Right kidney (tissue), 1 donor: ENCODE data around the gene GPC6.
A peak's percentile ranks its signal among the peaks of the same experiment; 100 is the strongest.

ENCODE experiments used
- DNase-seq: peaks from one replicate; pipeline ENCODE4 v3.0.0-alpha.2; 2016

Gene GPC6

DNA sequence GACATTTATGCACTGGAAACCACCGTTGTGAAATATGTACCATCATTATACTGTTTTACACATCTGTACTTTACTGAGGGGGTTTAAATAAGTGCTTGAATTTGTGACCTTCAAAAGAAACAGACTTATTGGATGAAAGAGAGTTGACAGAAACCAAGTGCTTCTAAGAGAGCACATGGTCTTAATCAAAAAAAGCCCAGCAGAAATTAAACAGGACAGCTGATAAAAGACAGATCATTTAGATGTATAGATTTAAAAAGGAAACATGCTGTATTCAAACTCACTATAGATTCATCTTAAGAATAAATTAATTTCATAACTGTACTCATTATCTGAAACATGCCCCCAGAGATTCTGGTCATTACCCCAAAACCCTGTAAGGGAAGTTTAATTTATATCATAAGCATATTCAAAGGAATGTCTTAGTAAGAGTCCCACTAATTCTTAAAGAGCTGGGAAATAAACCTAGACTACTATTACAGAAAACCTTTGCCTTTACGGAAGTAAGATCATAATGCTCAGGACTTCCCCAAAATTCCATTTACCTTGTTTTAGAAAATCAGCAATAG is 831.1 kb downstream of the GPC6 start:
- no peak for DNase-seq

DNA sequence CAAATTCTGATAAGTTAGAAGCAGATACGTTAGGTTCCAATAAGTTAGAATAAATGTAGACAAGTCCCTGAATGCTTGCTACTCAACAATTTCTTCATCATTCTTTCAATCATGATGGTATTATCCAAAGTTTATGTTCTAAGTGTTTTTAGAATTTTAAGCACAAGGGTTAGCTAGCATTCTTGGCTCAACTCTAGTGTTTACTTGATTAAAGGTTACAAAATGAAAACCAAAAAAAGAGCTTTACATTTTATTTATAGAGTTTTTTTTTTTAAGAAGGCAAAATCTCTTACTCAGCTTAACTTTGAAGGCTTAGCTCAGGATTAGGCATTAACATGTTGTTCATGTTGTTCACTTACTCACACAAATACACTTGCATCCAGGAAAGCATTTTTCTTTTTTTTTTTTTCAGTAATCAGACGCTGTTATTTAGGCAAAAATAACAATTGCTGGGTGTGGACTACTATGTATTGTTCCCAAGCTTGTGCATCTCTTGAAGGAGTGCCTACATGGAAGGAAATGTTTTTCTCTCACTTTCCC is 832.3 kb downstream of the GPC6 start:
- no peak for DNase-seq

DNA sequence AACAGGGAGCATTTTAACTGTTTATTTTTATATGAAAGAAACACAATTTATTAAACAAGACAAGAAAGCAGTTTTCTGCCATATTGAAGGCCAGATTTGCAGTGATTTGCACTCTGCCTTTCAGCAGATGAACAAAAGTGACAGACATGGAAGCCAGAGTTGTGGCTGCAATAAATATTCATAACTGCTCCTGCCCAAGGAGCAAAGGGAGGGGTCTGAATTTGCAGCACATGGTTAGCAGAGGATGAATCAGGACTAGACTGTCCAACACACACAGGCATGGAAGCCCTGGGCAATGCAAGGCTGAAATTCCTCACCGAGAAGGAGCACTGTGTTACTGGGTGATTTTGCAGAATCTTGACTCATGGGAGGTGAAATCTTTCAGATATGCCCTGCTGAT is 834.7 kb downstream of the GPC6 start:
- DNase-seq, result no peak

DNA sequence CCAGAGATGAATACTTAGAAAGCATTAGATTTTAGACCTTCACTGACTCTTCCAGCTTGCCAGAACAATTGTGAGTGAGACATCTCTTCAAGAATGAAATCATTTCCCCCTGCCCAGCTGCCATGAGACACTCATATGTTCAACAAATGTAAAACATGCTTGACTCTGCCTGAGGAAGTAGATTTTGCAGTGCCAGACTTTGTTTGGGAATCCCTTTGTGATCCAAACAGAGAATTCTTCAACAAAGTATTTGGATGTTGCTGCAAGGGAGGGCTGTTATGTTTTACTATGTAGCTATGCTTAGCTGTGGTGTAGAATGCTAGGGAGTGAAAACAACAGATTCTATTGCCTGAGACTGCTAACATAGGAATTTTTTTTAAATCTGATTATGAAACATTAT is 836.5 kb downstream of the GPC6 start:
- DNase-seq, result no peak

DNA sequence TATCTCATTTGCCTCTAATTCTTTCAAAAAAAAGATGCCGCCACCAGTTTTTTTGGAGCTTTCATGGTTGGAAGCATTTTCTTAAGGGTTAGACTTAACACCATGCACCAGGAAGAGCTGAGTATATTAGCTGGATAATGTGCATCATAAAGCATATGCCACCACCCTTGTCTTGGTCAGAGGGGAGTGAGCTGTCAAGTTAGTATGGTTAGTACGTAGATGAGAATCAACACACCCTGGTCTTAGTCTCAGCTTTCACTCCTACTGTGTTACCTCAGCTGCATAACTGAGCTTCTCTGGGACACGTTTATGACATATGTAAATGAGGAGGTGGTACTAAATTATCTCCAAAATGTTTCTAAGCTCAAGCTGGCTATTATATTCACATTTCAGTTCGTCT is 837.2 kb downstream of the GPC6 start:
- DNase-seq, result no peak

DNA sequence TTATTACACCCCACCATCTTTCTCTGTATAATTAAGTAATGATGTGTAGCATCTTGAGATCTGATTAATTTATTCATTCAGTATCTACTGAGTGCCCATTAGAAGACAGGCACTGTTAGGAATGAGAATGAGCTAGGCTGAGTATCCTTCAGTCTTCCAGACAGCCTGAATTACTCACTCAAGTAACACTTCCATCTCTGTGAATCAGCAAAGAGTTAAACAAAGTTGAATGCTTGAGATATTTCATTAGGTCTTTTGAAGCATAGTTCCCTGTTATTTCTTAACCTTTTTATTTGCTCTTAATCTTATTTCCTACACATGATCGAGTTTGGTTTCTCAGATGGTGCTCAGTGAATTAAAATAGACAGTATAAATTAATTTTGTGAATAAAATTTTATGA is 839.1 kb downstream of the GPC6 start:
- DNase-seq, result no peak

DNA sequence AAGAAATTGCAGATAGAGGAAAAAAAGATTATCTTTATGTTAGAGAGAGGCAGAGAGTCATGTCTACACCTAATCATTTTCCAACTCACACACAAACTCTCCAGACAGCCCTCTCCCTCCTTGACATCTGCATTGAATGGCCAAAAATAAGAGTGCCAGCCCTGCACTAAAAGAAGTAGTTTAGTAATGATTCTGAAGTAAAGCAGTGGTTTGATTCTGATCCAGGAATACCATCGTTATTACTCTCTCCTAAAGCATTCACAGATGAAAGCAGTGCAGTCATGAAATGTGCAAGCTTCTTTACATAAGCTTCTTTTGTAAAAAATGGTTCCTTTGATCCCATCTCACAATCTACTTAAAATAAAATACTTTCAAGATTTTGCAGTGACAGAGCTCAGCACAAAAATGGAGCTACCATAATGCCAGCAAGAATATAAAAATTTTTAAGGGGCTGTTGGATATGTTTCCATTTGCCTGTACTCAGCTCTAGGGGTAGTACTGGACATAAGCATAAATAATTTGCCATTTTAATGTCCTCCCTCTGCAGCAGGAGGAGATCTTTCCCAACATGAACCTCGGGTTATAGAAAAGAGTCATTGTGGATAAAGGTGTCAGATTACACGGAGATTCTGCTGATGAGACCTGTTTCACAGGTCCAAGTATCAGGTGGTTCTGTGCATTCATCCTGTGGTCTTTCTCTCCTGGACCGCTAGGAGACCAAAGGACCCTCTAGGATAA is 846.6 kb downstream of the GPC6 start:
- no peak for DNase-seq

DNA sequence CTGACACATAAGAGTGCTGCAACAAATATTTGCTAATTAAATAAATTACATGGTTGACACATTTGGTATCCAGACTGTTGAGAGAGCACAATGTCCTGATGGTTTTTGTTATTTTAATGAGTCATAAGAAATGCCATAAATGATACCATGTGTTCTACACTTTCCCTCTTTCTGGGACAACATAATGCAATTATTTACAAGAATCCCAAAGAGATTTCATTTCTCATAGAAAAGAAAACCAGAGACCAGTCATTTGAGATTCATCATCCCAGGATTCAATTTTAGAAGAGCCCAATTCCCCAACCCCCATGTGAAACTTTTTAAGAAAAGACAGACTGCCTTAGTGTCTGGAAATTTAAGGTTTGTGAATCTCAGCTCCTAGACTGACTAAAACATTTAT is 853.3 kb downstream of the GPC6 start:
- DNase-seq, result no peak

DNA sequence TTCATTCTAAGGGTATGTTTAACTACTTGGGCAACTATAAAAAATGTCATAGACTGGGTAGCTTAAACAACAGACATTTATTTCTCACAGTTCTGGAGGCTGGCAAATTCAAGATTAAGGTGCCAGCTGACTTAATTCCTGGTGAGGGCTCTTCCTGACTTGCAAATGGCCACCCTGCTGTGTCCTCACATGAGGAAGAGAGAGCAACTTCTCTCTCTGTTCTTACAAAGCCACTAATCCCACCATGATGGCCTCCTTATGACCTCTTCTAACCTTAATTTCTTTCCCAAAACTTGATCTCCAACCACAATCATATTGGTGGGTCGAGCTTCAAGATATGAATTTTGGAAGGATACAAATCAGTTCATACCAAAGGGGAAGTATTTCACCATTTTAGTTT is 853.9 kb downstream of the GPC6 start:
- DNase-seq, result no peak

DNA sequence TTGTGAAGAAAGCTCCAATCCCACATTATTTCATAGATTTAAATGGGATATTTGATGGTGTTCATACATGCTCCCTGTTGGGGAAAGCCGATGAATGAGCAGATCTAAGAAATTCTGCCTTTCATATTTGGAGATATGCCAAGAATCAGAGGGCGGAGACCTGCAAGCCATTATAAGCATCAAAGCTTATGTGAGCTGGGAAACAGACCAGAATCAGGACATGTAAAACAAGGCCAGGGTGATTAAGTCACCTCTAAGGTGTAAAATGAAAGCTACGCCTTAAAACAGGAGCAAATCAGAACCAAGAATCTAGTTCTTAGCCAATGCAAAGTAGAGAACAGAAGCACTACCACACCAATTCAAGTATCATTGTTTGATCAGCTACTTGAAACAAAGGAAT is 860.5 kb downstream of the GPC6 start:
- no peak for DNase-seq

DNA sequence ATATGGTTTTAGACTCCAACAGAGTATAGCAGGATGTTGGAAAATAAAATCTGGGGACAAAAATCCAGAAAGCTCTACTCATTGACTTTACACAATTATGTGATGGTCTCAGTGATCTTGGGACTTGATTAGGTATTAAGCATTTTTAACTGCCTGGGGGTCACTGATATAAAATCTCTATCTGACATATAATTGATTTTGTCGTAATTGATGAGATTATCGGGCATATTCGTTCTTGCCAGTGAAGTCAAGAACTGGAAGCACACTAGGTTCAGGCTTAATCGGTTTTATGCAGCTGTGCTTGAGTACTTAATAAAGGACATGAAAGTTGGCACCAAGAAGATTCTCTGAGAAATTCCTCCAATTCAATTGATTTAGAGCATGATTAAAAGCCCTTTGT is 862.1 kb downstream of the GPC6 start:
- no peak for DNase-seq

DNA sequence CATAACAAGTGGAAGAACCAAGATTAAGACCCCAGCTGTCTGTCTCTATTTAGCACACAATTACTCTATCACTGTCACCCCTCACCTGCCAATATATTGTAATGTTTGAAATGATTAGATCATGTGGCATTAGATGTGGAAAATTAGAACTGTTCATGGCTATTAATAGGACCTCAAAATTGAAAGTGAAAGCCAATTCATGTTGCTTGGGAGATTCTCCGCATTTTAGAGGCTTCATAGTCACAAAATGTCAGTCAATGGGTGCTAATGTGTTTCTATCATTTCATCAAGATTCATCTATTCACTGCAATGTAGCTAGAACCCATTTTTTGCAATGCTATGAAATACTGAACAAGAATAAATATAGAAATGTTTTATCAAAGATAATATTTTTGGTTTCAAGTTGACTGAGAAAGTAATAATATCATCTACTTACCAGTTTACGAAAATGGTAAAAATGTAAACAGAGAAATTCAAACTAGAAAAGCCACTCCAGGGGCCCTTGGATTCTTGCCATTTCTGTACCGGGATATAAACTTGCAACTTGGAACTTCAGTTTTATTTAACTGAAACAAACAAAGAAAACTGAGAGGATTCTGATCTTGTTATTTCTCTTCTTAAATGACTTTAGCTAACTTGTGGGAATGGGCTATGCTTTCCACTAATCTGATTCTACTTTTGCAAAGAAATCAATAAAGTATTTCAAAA is 864.3 kb downstream of the GPC6 start:
- DNase-seq, result no peak

DNA sequence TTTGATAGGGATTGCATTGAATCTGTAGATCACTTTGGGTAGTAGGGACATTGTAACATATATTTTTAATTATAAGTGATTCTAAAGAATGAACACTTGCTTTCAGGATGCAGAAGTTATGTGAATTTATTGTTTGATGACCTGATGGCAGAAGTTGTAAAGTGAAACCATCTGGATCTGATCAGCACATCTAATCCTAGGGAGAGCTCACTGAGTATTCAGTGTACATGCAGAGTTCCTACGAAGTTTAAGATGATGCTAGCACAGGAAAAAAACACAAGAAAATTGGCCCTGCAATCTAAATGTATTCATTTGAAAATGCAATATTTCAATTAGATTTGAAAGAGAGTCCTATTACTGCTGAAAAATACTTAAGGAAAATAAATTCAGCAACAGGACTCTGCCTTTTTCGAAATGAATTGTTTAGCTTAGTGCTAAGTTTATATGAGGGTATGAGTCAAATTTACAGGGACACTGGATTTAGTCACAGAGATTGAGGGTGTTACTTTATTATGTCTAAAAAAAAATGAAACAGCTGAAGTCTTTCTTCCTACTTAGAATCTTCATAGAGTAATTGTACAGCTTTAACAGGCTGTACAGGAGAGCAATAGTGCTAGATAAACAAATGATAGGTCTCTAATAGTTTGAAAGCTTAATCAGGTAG is 867.2 kb downstream of the GPC6 start:
- DNase-seq, result no peak

DNA sequence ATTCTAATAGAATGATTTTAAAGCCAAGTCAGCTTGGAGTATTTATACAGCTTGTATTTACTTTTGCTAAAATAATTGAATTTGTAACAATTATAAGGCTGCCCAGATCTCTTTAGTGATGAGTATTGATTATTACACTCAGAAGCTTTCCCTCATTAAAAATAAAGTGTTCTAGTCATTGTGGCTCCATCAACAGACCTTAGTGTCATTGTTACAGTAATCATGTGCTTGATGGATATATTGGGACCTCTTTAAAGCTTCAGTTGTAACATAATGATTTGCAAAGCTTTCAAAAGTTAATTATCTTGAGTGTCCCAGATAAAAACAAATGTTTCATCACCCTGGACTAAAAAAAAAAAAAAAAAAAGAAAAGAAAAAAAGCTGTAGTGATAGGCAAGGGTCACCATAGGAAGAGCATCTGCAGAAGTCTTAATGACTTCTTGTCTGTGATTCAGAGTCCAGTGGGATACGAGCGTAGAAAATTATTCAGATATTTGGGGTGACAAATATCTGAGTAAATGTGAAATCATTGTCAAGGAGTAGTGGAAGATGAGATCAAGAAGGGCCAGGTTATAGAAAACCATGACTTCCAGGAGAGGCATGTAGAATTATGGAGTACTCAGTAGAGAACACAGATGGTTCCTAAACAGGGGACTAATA is 883.2 kb downstream of the GPC6 start:
- DNase-seq, result no peak

DNA sequence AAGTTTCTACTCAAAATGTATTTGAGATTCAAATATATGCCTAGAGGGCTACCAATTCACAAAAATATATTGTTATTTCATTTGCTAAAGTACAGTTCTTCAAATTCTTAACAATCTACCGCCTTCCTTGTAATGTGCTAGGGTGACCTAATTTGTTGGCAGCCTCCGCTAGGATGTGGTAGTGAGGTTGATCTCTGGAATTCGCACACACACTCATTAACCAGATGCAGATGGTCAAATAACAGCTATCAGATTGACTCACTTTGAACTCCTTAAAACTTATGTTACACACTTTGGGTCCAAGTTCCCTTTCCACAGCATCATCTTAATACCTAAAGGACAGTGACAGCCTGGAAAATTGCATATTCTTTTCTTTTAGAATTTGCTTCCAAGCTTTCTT is 885.6 kb downstream of the GPC6 start:
- no peak for DNase-seq

DNA sequence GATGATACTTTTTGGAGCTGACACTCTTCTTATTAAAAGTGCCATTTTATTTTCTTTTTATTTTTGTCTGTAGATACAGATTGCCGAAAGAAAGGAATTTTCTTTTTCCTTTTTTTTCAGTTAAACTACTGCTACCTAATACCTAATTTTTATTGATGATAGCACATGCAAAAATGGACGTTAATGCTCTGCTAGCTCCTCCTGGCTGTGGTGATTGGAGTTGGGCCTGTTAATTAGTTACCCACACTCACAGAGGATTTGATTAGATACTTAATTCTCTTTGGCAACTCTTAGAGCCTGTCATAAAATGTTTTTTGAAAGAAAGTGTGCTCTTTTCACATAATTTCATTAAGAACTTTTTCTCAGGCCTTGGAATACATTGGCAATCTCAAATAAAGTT is 886.1 kb downstream of the GPC6 start:
- DNase-seq, result no peak

DNA sequence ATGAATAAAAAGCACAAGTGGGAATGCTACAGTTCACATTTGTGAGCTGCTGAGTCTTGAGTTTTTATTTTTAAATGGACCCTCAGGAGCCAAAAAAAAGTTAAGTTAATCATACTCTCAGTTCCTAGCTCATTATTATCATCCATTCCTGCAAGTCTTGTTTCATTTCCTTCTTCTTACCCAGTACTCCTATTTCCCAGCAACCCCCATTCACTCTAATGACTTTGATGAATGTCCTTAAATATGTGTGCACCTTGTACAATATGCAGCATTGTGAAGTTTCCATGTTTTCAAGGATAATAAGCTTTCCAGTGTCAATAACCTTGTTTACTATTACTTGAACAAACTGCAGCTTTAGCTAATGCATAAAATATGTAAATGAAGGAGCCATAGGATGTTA is 886.6 kb downstream of the GPC6 start:
- no peak for DNase-seq

DNA sequence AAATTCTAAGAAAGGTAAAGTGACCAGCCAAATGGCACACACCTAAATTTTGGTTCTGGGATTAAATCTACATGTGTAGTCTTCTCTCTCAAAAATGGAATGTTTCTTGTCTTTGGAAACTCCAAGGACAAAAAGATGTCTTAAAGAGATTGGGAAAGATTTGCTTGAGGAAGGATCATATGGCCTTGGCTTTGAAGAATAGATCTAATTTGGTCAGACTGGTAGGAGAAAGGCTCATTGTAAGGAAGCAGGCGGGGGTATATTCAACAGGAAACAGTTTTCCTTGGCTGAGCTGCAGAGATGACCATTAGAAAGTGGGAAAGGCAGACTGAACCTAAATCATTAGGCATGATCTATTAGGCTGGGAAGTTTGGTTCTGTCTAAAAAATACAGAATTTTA is 887.6 kb downstream of the GPC6 start:
- DNase-seq, result no peak

DNA sequence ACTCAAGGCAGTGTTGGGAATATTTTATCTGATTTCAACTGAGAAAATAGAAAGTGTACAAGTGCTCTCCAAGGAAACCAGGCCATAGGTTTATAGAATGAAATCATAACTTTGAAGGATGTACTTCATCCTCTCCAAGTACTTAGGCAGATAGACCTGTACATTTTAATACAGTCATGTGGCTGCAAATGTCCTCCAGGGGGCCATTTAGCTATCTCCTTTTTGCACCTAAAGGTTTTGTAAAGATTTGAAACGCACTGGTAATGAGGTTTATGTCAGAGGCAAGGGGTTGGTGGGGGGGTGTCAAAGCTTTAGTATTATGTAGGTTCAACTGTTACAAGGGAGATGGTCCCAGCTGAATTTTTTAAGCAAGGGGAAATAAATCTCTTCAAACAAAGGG is 888.4 kb downstream of the GPC6 start:
- DNase-seq, result no peak

DNA sequence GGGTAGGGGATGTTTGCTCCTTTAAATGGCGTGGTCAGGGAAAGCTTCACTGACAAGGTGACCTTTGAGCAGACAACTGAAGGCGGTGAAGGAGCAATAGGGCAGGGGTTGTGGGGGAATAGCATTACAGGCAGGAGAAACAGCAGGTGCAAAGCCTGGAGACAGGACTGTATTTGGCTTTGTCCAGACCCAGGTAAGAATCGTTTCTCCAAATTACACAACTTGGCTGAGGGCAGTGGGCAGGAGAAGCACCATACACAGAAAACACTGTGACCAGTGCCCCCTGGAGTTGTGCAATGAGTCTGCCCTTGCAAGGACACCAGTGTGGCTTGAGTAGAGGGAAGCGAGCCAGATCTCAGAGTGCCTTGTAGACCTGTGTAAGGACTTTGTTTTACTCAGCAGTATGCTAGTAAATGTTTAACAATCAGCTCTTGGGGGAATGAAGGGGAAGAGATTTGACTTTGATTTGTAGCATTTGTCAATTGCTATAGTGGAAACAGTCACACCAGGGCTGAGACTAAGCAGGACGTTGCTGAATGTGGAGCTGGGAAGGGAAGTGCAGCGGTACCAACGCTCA is 892.8 kb downstream of the GPC6 start:
- DNase-seq, result peak; percentile 48

DNA sequence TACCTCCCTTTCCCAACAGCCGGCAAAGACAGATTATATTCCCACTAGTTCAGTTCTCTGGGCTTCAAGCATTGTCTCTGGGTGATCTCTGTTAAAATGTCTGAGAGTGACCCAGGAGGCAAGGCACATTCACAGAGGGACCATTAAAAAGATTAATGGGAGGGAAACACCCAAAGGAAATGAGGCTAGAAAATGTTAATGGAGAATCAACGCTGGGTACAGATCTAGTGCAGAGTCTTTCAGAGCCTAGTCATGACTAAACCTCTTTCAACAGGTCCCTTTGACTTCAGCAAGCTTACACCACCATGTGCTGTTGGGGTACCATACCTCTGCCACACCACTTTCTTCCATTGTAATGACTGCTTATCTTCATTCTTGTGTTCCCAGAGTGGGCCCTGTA is 894.3 kb downstream of the GPC6 start:
- DNase-seq, result no peak

DNA sequence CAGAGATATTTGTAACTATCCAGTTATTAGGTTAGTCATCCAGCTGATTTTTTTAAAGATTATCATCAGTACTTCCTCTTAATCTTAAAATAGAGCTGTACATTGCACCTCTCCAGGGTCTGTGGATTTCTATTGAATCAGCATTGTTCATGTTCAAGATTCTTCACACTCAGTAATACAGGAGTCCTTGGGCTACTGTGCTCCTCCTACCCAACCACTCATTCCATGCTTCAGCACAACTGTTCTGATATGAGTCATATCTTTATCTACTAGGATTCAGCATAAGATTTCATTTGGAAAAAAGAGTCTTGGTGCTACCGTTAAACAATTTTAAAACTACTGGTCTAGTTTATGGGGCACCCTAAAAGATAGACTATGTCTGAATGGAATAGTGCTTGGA is 895.1 kb downstream of the GPC6 start:
- DNase-seq, result no peak
